Hepatocyte (in vitro differentiated cells): ENCODE data around the gene UBE2G1.

Experiments
- CTCF ChIP-seq: fragments of 200-600 bp; sonication (generic); IDR thresholded peaks from 2 replicates; pipeline ENCODE4 v1.5.1; 2016; ENCODE audit warnings: antibody characterized with exemption, mild to moderate bottlenecking; ENCODE audit not compliant: poor library complexity
- EZH2 ChIP-seq: fragments of 200-600 bp; sonication (generic); IDR thresholded peaks from 2 replicates; pipeline ENCODE4 v1.6.1; 2016; ENCODE audit warnings: antibody characterized with exemption, mild to moderate bottlenecking, borderline replicate concordance
- EZH2phosphoT487 ChIP-seq: fragments of 200-600 bp; sonication (generic); IDR thresholded peaks from one replicate; pipeline ENCODE4 v1.6.1; 2018; ENCODE audit warnings: antibody characterized with exemption, mild to moderate bottlenecking, low read depth, moderate library complexity; ENCODE audit not compliant: unreplicated experiment, severe bottlenecking

GRCh38 chr17:4329838-4330237, 36.6 kb downstream of the UBE2G1 start:
- no peak for TF ChIP-seq CTCF
- TF ChIP-seq EZH2phosphoT487: no peak
- TF ChIP-seq EZH2: no peak
